GM19099 (cell line): ENCODE results near the gene SRP68.

Source experiments
- POLR2A ChIP-seq: IDR thresholded peaks from 3 replicates; pipeline ENCODE4 v1.6.1; 2011; ENCODE audit warnings: low read depth; ENCODE audit not compliant: insufficient read length; ENCODE audit errors: extremely low read depth

Gene SRP68

GRCh38 chr17:76046064-76046463 is 26.3 kb downstream of the SRP68 start:
- no peak for TF ChIP-seq POLR2A

- TF ChIP-seq POLR2A = no peak
These were observed 31.9 kb downstream of the SRP68 start for GRCh38 chr17:76040376-76040775.

- no peak for TF ChIP-seq POLR2A
These were observed 33.2 kb downstream of the SRP68 start for GRCh38 chr17:76039121-76039520.

- no peak for TF ChIP-seq POLR2A
These were observed 34.3 kb downstream of the SRP68 start for GRCh38 chr17:76038050-76038449.

GRCh38 chr17:76036497-76037261 is 35.6 kb downstream of the SRP68 start:
- no peak for TF ChIP-seq POLR2A

GRCh38 chr17:76034428-76035350 is 37.6 kb downstream of the SRP68 start:
- TF ChIP-seq POLR2A = no peak

- no peak for TF ChIP-seq POLR2A
These were observed 39.2 kb downstream of the SRP68 start for GRCh38 chr17:76033139-76033538.

- TF ChIP-seq POLR2A = no peak
These were observed 39.6 kb downstream of the SRP68 start for GRCh38 chr17:76032780-76033108.

- TF ChIP-seq POLR2A = no peak
These were observed 40.1 kb downstream of the SRP68 start for GRCh38 chr17:76032073-76032779.

GRCh38 chr17:76027159-76027839 is 45.0 kb downstream of the SRP68 start, which contains the start of gene EVPL:
EVPL (minus strand) TSS chr17:76027306; CDS start chr17:76027198, 108 bp downstream.
- no peak for TF ChIP-seq POLR2A

- no peak for TF ChIP-seq POLR2A
These were observed 45.6 kb downstream of the SRP68 start for GRCh38 chr17:76026714-76027158.

- TF ChIP-seq POLR2A = no peak
These were observed 47.0 kb downstream of the SRP68 start for GRCh38 chr17:76025294-76025693.

- no peak for TF ChIP-seq POLR2A
These were observed 48.0 kb downstream of the SRP68 start for GRCh38 chr17:76024353-76024752.

GRCh38 chr17:76023900-76024237 is 48.4 kb downstream of the SRP68 start:
- no peak for TF ChIP-seq POLR2A

GRCh38 chr17:76022973-76023899 is 49.1 kb downstream of the SRP68 start:
- no peak for TF ChIP-seq POLR2A
